GM23248 (cell line): Measurements from ENCODE around the gene GOLGA6L10. TPM values are rescaled to one million over a fixed set of nuclear protein-coding genes. Genes with fewer than 3 reads are reported as not detected.
"Not testable (repeated sequence)": the region's sequence is repeated elsewhere in the genome, so short reads cannot be mapped to it uniquely, and the experiment has no call there.

Experiments
- DNase-seq: peaks from one replicate; pipeline ENCODE4 v3.0.0-alpha.2; 2015
- H2AFZ ChIP-seq: fragments of 200-600 bp; sonication (generic); 2 replicates; pipeline ENCODE4 v1.6.1; 2016; ENCODE audit warnings: antibody characterized with exemption
- H3F3A ChIP-seq: fragments of 200-600 bp; sonication (generic); 2 replicates; pipeline ENCODE4 v1.6.1; 2016; ENCODE audit warnings: mild to moderate bottlenecking, antibody characterized with exemption, mixed run types; ENCODE audit not compliant: insufficient read depth
- H3K27ac ChIP-seq: fragments of 200-600 bp; sonication (generic); 2 replicates; pipeline ENCODE4 v1.5.1; 2016; ENCODE audit warnings: mild to moderate bottlenecking
- H3K27me3 ChIP-seq: fragments of 200-600 bp; sonication (generic); replicated peaks from 2 replicates; pipeline ENCODE4 v1.6.1; 2016; ENCODE audit warnings: mild to moderate bottlenecking; ENCODE audit not compliant: insufficient read depth
- H3K36me3 ChIP-seq: fragments of 200-600 bp; sonication (generic); 2 replicates; pipeline ENCODE4 v1.6.1; 2016; ENCODE audit warnings: low read depth, mild to moderate bottlenecking
- H3K4me1 ChIP-seq: fragments of 200-600 bp; sonication (generic); 2 replicates; pipeline ENCODE4 v1.6.1; 2016; ENCODE audit warnings: mild to moderate bottlenecking; ENCODE audit not compliant: insufficient read depth
- H3K4me2 ChIP-seq: fragments of 200-600 bp; sonication (generic); one replicate; pipeline ENCODE4 v1.6.1; 2016; ENCODE audit warnings: mild to moderate bottlenecking; ENCODE audit not compliant: unreplicated experiment
- H3K4me3 ChIP-seq: fragments of 200-600 bp; sonication (generic); 2 replicates; pipeline ENCODE4 v1.5.1; 2016; ENCODE audit warnings: mild to moderate bottlenecking
- H3K79me2 ChIP-seq: fragments of 200-600 bp; sonication (generic); 2 replicates; pipeline ENCODE4 v1.6.1; 2016; ENCODE audit warnings: mild to moderate bottlenecking; ENCODE audit not compliant: insufficient read depth
- H3K9ac ChIP-seq: fragments of 200-600 bp; sonication (generic); 2 replicates; pipeline ENCODE4 v1.6.1; 2016; ENCODE audit warnings: mild to moderate bottlenecking
- H3K9me2 ChIP-seq: fragments of 200-600 bp; sonication (generic); 2 replicates; pipeline ENCODE4 v1.6.1; 2016; ENCODE audit warnings: mixed run types, mild to moderate bottlenecking, moderate library complexity; ENCODE audit not compliant: insufficient read depth
- H3K9me3 ChIP-seq: fragments of 200-600 bp; sonication (generic); one replicate; pipeline ENCODE4 v1.6.1; 2017; ENCODE audit warnings: low read depth
- H4K20me1 ChIP-seq: fragments of 200-600 bp; sonication (generic); 2 replicates; pipeline ENCODE4 v1.6.0; 2016; ENCODE audit not compliant: insufficient read depth
- EZH2 ChIP-seq: fragments of 200-600 bp; sonication (generic); IDR thresholded peaks from 2 replicates; pipeline ENCODE4 v1.6.1; 2018; ENCODE audit warnings: antibody characterized with exemption, mild to moderate bottlenecking; ENCODE audit not compliant: insufficient read depth, poor library complexity, severe bottlenecking
- EZH2phosphoT487 ChIP-seq: fragments of 200-600 bp; sonication (generic); IDR thresholded peaks from 2 replicates; pipeline ENCODE4 v1.6.1; 2018; ENCODE audit warnings: antibody characterized with exemption, moderate library complexity, mild to moderate bottlenecking, low read depth; ENCODE audit not compliant: insufficient read depth
- WGBS, 2 experiments: methylation state at CpG; one replicate each; pipeline ENCODE4 v1.1.6; 2015 to 2017; ENCODE audit warnings: low lambda C conversion rate in 2 of 2, low coverage in 1 of 2; ENCODE audit errors: missing lambda C conversion rate in 2 of 2; 5-methylcytosine and 5-hydroxymethylcytosine counted together
- in situ Hi-C: fragments of 300-500 bp; cut with MboI; formaldehyde crosslinking; loops from 2 replicates; pipeline ENCODE4 v1.15.0; 2020
- polyA plus RNA-seq: library from polyadenylated mRNA; unstranded; fragments of >200 nt; fragmentation: Nextera tagmentation; extraction: Ambion mirVana; gene quantifications from 2 replicates; pipeline ENCODE4 v1.2.1, GENCODE V29; 2016
- total RNA-seq: library from RNA; depleted of rRNA; stranded (reverse); fragments of >200 nt; shearing (Covaris generic); gene quantifications from 2 replicates; pipeline ENCODE4 v1.2.3, GENCODE V29; 2014

The GOLGA6L10 gene
- total and polyA plus RNA-seq, 2 experiments from 2014 or later: under 0.01 TPM; not detected in 1

- 73 to 86% methylated on average over 2 to 3 of the region's 3 CpGs for WGBS, 2 experiments
- DNase-seq: no peak
- Histone ChIP-seq H4K20me1 (no peaks in the 10 kb centered on the region), H3K36me3 (no peaks in the 10 kb centered on the region), H3K4me1 (no peaks in the 10 kb centered on the region), H3K4me3 (no peak overlapping the region), H3K9me2 (no peaks in the 10 kb centered on the region), H3K4me2 (no peak overlapping the region), H3K79me2 (no peaks in the 10 kb centered on the region), H3K9ac (no peak overlapping the region), H3K27ac (no peak overlapping the region), H2AFZ (no peak overlapping the region), H3K27me3 (peaks cover 7% of the 10 kb centered on the region; the same call in 1 of the 2 replicates), H3K9me3 (no peaks in the 10 kb centered on the region), H3F3A (no peaks in the 10 kb centered on the region)
- TF ChIP-seq EZH2 (no peak), EZH2phosphoT487 (no peak)
- in situ Hi-C loops: no loop called here
Measured at GRCh38 chr15:82301296-82302016, 47.8 kb downstream of the GOLGA6L10 start.

- Histone ChIP-seq H3K27ac (no peak overlapping the region), H3K4me3 (no peak overlapping the region), H3F3A (no peaks in the 10 kb centered on the region), H2AFZ (no peak overlapping the region), H4K20me1 (no peaks in the 10 kb centered on the region), H3K36me3 (no peaks in the 10 kb centered on the region), H3K9me3 (no peaks in the 10 kb centered on the region), H3K9ac (no peak overlapping the region), H3K9me2 (no peaks in the 10 kb centered on the region), H3K79me2 (no peaks in the 10 kb centered on the region), H3K27me3 (peaks cover 7% of the 10 kb centered on the region; the same call in 1 of the 2 replicates), H3K4me2 (no peak overlapping the region), H3K4me1 (no peaks in the 10 kb centered on the region)
- in situ Hi-C loops: no loop called here
- DNase-seq: no peak
- 91 to 93% methylated on average over 6 to 7 of the region's 7 CpGs for WGBS, 2 experiments
- TF ChIP-seq EZH2phosphoT487 (no peak), EZH2 (no peak)
Measured at GRCh38 chr15:82300883-82301282, 48.4 kb downstream of the GOLGA6L10 start.

- H3K9me2 ChIP-seq, H3K9ac ChIP-seq, H3K4me3 ChIP-seq, H4K20me1 ChIP-seq, H2AFZ ChIP-seq, H3K4me2 ChIP-seq, in situ Hi-C loops, H3K9me3 ChIP-seq, H3F3A ChIP-seq, H3K27ac ChIP-seq, H3K36me3 ChIP-seq, H3K27me3 ChIP-seq, H3K4me1 ChIP-seq, H3K79me2 ChIP-seq: not testable (repeated sequence)
- peak; percentile 48 for DNase-seq
- 25 to 28% methylated on average over 6 of the region's 6 CpGs for WGBS, 2 experiments
Measured at GRCh38 chr15:82300326-82300725, 48.9 kb downstream of the GOLGA6L10 start.

- 43 to 63% methylated on average over 3 to 4 of the region's 6 CpGs for WGBS, 2 experiments
- H3K4me1 ChIP-seq, H3K79me2 ChIP-seq, H3K9me2 ChIP-seq, H3K4me2 ChIP-seq, H3K27me3 ChIP-seq, H3K4me3 ChIP-seq, DNase-seq, H3K9ac ChIP-seq, H2AFZ ChIP-seq, H3F3A ChIP-seq, H3K36me3 ChIP-seq, H4K20me1 ChIP-seq, H3K9me3 ChIP-seq, H3K27ac ChIP-seq: not testable (repeated sequence)
- in situ Hi-C loops: loop anchor here (25.0 kb wide), 1 partner anchor 113 kb away; no protein-coding TSS in a partner anchor
Measured at GRCh38 chr15:82299511-82299914, 49.8 kb downstream of the GOLGA6L10 start.

- H2AFZ ChIP-seq: no peak overlapping the region
- H3K27me3 ChIP-seq: peaks cover 7% of the 10 kb centered on the region; the same call in 1 of the 2 replicates
- H3K4me2 ChIP-seq: no peak overlapping the region
- in situ Hi-C loops: loop anchor here (25.0 kb wide), 1 partner anchor 114 kb away; no protein-coding TSS in a partner anchor
- TF ChIP-seq EZH2 (no peak), EZH2phosphoT487 (no peak)
- H3K36me3 ChIP-seq: no peaks in the 10 kb centered on the region
- H3K79me2 ChIP-seq: no peaks in the 10 kb centered on the region
- H3F3A ChIP-seq: no peaks in the 10 kb centered on the region
- no peak overlapping the region for H3K9ac ChIP-seq
- H3K4me1 ChIP-seq: no peaks in the 10 kb centered on the region
- no peak for DNase-seq
- no peaks in the 10 kb centered on the region for H3K9me2 ChIP-seq
- H3K27ac ChIP-seq: no peak overlapping the region
- H4K20me1 ChIP-seq: no peaks in the 10 kb centered on the region
- 32% methylated on average over 40 to 42 of the region's 44 CpGs for WGBS, 2 experiments
- no peak overlapping the region for H3K4me3 ChIP-seq
- no peaks in the 10 kb centered on the region for H3K9me3 ChIP-seq
Measured at GRCh38 chr15:82298520-82298919, 50.8 kb downstream of the GOLGA6L10 start.
